Measurements from ENCODE around the gene LDHD.
"Not testable (repeated sequence)": the region's sequence is repeated elsewhere in the genome, so short reads cannot be mapped to it uniquely, and the experiment has no call there.

- TF ChIP-seq, protein P1, sequence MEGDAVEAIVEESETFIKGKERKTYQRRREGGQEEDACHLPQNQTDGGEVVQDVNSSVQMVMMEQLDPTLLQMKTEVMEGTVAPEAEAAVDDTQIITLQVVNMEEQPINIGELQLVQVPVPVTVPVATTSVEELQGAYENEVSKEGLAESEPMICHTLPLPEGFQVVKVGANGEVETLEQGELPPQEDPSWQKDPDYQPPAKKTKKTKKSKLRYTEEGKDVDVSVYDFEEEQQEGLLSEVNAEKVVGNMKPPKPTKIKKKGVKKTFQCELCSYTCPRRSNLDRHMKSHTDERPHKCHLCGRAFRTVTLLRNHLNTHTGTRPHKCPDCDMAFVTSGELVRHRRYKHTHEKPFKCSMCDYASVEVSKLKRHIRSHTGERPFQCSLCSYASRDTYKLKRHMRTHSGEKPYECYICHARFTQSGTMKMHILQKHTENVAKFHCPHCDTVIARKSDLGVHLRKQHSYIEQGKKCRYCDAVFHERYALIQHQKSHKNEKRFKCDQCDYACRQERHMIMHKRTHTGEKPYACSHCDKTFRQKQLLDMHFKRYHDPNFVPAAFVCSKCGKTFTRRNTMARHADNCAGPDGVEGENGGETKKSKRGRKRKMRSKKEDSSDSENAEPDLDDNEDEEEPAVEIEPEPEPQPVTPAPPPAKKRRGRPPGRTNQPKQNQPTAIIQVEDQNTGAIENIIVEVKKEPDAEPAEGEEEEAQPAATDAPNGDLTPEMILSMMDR (IDR thresholded peaks at IDR 0.05), result not testable (repeated sequence)
- TF ChIP-seq POLR2AphosphoS5 (IDR thresholded peaks at IDR 0.05; ENCODE audit: insufficient read depth in 1 of 2, low read depth in 1 of 2); POLR2A (IDR thresholded peaks at IDR 0.05): not testable (repeated sequence)
These were observed 25.7 kb downstream of the LDHD start for GRCh38 chr16:75090899-75091298.

All from vagina (tissue), 2 donors.